Stomach (tissue), 4 donors: ENCODE results near the gene SFRP5.

Experiments used
- POLR2A ChIP-seq, 4 donors: fragments of 450-650 bp; IDR thresholded peaks; one replicate each; pipeline ENCODE4 v1.6.1; 2016; ENCODE audit warnings: antibody characterized with exemption in 4 of 4, control low read depth in 2 of 4, mild to moderate bottlenecking in 1 of 4, moderate library complexity in 1 of 4
- TF ChIP-seq, protein P1 (sequence below), 7 experiments: fragments of 450-650 bp in 4 of 7; fragments of 200-600 bp in 3 of 7; sonication (generic) in 3 of 7; IDR thresholded peaks; one replicate each; pipeline ENCODE4 v1.5.1; 2016 to 2019; ENCODE audit warnings: antibody characterized with exemption in 7 of 7, control low read depth in 2 of 7, mild to moderate bottlenecking in 1 of 7

DNA sequence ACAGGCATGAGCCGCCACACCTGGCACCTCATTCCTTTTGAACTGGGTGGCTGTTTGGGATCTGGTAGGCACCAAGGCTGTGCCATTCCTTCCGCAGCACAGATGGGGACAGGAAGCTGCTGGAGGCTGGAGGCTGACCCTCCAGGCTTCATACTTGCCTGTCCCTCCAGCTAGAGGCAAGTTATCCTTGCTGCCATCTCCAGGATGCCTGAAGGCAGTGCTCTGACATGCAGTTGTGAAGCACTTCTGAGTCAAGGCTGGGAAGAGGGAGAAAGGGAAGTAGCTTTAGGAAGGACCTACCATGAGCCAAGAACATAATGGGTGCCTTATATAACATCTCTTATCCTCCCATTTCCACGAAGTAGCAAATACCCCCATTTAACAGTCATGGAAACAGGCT is 48.8 kb downstream of the SFRP5 start:
- TF ChIP-seq, protein P1, sequence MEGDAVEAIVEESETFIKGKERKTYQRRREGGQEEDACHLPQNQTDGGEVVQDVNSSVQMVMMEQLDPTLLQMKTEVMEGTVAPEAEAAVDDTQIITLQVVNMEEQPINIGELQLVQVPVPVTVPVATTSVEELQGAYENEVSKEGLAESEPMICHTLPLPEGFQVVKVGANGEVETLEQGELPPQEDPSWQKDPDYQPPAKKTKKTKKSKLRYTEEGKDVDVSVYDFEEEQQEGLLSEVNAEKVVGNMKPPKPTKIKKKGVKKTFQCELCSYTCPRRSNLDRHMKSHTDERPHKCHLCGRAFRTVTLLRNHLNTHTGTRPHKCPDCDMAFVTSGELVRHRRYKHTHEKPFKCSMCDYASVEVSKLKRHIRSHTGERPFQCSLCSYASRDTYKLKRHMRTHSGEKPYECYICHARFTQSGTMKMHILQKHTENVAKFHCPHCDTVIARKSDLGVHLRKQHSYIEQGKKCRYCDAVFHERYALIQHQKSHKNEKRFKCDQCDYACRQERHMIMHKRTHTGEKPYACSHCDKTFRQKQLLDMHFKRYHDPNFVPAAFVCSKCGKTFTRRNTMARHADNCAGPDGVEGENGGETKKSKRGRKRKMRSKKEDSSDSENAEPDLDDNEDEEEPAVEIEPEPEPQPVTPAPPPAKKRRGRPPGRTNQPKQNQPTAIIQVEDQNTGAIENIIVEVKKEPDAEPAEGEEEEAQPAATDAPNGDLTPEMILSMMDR (IDR thresholded peaks at IDR 0.05): no peak
- TF ChIP-seq POLR2A (IDR thresholded peaks at IDR 0.05): no peak
